ENCODE measurements around the gene NSRP1.

- TF ChIP-seq CTCF (IDR thresholded peaks at IDR 0.05) = no peak
- TF ChIP-seq EP300 (IDR thresholded peaks at IDR 0.05) = no peak
- no peak for TF ChIP-seq POLR2AphosphoS5 (IDR thresholded peaks at IDR 0.05)
These were observed 14.8 kb upstream of the NSRP1 start for GRCh38 chr17:30101686-30102390.
